Measurements from ENCODE around the gene DUOX1.
A peak's percentile ranks its signal among the peaks of the same experiment; 100 is the strongest.

- TF ChIP-seq, protein P1, sequence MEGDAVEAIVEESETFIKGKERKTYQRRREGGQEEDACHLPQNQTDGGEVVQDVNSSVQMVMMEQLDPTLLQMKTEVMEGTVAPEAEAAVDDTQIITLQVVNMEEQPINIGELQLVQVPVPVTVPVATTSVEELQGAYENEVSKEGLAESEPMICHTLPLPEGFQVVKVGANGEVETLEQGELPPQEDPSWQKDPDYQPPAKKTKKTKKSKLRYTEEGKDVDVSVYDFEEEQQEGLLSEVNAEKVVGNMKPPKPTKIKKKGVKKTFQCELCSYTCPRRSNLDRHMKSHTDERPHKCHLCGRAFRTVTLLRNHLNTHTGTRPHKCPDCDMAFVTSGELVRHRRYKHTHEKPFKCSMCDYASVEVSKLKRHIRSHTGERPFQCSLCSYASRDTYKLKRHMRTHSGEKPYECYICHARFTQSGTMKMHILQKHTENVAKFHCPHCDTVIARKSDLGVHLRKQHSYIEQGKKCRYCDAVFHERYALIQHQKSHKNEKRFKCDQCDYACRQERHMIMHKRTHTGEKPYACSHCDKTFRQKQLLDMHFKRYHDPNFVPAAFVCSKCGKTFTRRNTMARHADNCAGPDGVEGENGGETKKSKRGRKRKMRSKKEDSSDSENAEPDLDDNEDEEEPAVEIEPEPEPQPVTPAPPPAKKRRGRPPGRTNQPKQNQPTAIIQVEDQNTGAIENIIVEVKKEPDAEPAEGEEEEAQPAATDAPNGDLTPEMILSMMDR (IDR thresholded peaks at IDR 0.05), result peak in 1 of 12 donors; percentile 10
- TF ChIP-seq POLR2A (IDR thresholded peaks at IDR 0.05), result no peak
These were observed 6.6 kb downstream of the DUOX1 start for GRCh38 chr15:45136378-45136764.
